Esophagus muscularis mucosa (tissue), 2 donors: Measurements from ENCODE around the gene ATP6V0C.
A peak's percentile ranks its signal among the peaks of the same experiment; 100 is the strongest.

Experiments used
- POLR2A ChIP-seq: fragments of 450-650 bp; IDR thresholded peaks from one replicate; pipeline ENCODE4 v1.6.1; 2017; ENCODE audit warnings: antibody characterized with exemption, moderate library complexity, mild to moderate bottlenecking, low read depth
- POLR2AphosphoS5 ChIP-seq, 2 donors: sonication (generic); formaldehyde crosslinking; IDR thresholded peaks; one replicate each; pipeline ENCODE4 v1.6.1; 2017; ENCODE audit warnings: antibody characterized with exemption in 2 of 2

DNA sequence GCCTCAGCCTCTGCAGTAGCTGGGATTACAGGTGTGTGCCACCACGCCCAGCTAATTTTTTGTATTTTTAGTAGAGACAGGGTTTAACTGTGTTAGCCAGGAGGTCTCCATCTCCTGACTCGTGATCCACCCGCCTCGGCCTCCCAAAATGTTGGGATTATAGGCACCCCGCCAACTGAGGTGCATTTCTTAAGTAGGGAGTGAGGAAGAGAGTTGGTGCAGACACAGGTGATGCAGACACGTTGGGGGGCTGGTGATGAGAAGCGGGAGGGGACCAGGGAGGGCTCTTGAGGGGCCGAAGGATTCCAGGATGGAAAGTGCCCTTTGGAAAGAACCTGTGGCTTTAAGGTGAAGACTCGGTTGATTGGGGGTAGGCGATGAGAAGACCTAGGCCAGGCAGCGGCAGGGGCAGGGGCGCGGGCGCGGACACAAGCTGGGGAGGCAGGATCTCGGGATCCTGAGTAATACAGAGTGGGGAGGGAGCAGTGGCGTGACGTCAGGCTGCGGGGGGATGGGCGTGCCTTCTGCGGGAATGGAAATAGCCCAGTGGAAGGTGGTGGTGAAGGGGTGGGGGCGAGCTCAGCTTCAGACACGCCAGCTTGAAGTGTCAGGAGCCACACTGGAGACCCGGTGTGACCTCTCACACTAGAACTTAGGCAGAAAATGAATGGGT, 2.5 kb upstream of the ATP6V0C start:
- TF ChIP-seq POLR2A (no peak), POLR2AphosphoS5 (IDR thresholded peaks at IDR 0.05) (peak; percentile 66 to 70)
